Measurements from ENCODE around the gene KCNMB2.

Gene KCNMB2

DNA sequence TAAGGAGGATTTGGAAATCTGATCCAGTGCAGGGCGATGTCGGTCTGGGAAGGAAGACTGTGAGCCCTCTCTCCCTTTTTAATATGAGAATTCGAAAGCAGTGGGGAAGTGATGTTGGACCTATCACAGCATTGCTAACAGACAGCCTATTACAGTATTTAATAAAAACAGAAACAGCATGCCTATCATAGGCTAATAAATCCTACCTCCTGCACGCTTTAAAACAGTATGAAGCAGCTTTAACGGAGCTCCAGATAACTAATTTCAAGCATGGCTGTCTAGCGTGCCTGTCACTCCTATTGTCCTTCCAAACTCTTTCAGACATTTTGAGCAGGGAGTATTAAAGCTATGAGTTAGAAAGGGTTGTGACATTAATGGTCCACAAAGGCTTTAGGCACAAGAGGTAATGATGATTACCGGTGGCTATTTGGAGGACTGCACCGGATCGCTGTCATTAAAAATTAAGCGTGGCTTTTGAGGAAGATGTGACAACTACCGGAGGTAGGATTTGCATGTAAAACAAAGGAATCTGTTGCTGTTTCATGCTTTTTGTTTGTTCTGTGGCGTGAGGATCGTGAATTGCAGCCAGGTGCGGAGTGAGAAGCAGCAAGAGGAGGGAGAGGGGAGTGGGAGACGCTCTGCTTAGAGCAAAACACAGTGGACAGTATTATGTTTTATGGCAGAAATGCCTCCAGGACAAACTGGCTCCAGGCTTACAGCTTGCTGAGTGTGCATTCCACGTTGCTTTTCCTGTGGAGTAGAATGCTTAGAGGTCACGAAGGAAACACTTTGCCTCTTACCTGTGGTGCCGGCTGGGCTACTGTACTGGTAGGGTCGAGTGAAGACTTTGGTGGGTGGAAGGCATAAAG lies at the start of gene KCNMB2:
KCNMB2 (plus strand) TSS at position 226 of the 869 bp plus-strand sequence.
- Histone ChIP-seq H3K4me2 (ENCODE audit: low read length) (no peak within 1 kb of the TSS), H3K36me3 (replicated peaks; ENCODE audit: low read depth, low read length) (no peaks in the 10 kb centered on the region), H3K4me3 (ENCODE audit: low read length) (no peak within 1 kb of the TSS), H3K4me1 (ENCODE audit: low read length) (no peaks in the 10 kb centered on the region), H3K9me3 (ENCODE audit: insufficient read depth, low read length) (no peaks in the 10 kb centered on the region), H4K20me1 (ENCODE audit: insufficient read depth, low read length) (no peaks in the 10 kb centered on the region), H3K9ac (ENCODE audit: low read length) (no peak within 1 kb of the TSS), H3K79me2 (ENCODE audit: low read length) (no peaks in the 10 kb centered on the region), H3K27ac (ENCODE audit: low read length) (no peak within 1 kb of the TSS), H2AFZ (ENCODE audit: low read depth, low read length) (no peak within 1 kb of the TSS), H3K27me3 (ENCODE audit: low read depth, low read length) (peaks cover 7% of the 10 kb centered on the region; the same call in 1 of the 2 replicates)
- no peak for TF ChIP-seq EZH2phosphoT487 (IDR thresholded peaks at IDR 0.05; ENCODE audit: low read depth)

DNA sequence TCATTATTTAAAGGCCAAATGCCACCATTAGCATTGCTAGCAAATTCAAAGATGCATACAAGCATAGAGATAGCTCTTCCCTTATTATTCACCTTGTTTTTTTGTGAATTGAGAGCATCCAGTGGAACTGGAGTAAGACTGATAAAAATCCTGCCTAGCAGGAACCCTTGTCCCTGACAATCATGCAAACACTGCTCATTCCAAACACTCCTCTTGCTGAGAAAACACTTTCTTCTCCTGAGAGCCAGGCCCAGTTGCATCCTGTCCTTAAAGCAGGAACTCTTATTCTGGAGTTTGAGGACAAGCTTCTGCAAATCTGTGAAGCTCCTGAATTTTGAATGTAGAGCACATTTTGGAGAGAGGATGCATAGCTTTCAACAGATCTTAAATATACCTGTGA lies 49.3 kb upstream of the KCNMB2 start:
- no peak overlapping the region for H3K4me2 ChIP-seq (ENCODE audit: low read length)
- no peaks in the 10 kb centered on the region for H3K9me3 ChIP-seq (ENCODE audit: insufficient read depth, low read length)
- H4K20me1 ChIP-seq (ENCODE audit: insufficient read depth, low read length): no peaks in the 10 kb centered on the region
- H3K9ac ChIP-seq (ENCODE audit: low read length): no peak overlapping the region
- no peak overlapping the region for H3K27ac ChIP-seq (ENCODE audit: low read length)
- H3K4me1 ChIP-seq (ENCODE audit: low read length): no peaks in the 10 kb centered on the region
- H3K4me3 ChIP-seq (ENCODE audit: low read length): no peak overlapping the region
- no peak for TF ChIP-seq EZH2phosphoT487 (IDR thresholded peaks at IDR 0.05; ENCODE audit: low read depth)
- TF ChIP-seq, protein P1, sequence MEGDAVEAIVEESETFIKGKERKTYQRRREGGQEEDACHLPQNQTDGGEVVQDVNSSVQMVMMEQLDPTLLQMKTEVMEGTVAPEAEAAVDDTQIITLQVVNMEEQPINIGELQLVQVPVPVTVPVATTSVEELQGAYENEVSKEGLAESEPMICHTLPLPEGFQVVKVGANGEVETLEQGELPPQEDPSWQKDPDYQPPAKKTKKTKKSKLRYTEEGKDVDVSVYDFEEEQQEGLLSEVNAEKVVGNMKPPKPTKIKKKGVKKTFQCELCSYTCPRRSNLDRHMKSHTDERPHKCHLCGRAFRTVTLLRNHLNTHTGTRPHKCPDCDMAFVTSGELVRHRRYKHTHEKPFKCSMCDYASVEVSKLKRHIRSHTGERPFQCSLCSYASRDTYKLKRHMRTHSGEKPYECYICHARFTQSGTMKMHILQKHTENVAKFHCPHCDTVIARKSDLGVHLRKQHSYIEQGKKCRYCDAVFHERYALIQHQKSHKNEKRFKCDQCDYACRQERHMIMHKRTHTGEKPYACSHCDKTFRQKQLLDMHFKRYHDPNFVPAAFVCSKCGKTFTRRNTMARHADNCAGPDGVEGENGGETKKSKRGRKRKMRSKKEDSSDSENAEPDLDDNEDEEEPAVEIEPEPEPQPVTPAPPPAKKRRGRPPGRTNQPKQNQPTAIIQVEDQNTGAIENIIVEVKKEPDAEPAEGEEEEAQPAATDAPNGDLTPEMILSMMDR (IDR thresholded peaks at IDR 0.05; ENCODE audit: low read depth, low read length): no peak
- no peaks in the 10 kb centered on the region for H3K36me3 ChIP-seq (replicated peaks; ENCODE audit: low read depth, low read length)
- H3K27me3 ChIP-seq (ENCODE audit: low read depth, low read length): 0 out of 2 replicates have a peak, but pooled peaks cover 3% of the 10 kb centered on the region
- no peaks in the 10 kb centered on the region for H3K79me2 ChIP-seq (ENCODE audit: low read length)
- no peak overlapping the region for H2AFZ ChIP-seq (ENCODE audit: low read depth, low read length)

DNA sequence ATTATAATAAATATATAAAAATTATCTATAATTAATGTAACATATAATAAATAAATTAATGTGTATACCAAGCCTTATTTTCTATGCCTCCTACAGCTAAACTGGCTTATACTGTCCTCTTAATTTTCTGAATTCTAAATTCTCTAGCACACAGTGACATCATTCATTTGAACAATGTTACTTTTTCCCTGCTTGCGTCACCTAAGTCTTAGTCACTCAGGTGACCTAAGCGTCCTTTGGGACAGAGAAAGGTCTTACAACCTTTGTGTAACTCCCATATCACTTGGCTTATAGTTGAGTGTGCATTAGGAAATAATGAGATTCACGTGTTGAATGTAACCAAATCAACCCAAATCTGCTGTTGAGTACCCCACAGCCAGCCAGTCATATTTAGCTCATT lies 48.5 kb upstream of the KCNMB2 start:
- Histone ChIP-seq H3K27ac (ENCODE audit: low read length) (no peak overlapping the region), H3K4me3 (ENCODE audit: low read length) (no peak overlapping the region), H2AFZ (ENCODE audit: low read depth, low read length) (no peak overlapping the region), H3K4me2 (ENCODE audit: low read length) (no peak overlapping the region), H3K9me3 (ENCODE audit: insufficient read depth, low read length) (no peaks in the 10 kb centered on the region), H3K9ac (ENCODE audit: low read length) (no peak overlapping the region), H4K20me1 (ENCODE audit: insufficient read depth, low read length) (no peaks in the 10 kb centered on the region), H3K4me1 (ENCODE audit: low read length) (no peaks in the 10 kb centered on the region), H3K79me2 (ENCODE audit: low read length) (no peaks in the 10 kb centered on the region), H3K36me3 (replicated peaks; ENCODE audit: low read depth, low read length) (no peaks in the 10 kb centered on the region), H3K27me3 (ENCODE audit: low read depth, low read length) (no peaks in the 10 kb centered on the region)
- no peak for TF ChIP-seq EZH2phosphoT487 (IDR thresholded peaks at IDR 0.05; ENCODE audit: low read depth)
- TF ChIP-seq, protein P1 (IDR thresholded peaks at IDR 0.05; ENCODE audit: low read depth, low read length): no peak

DNA sequence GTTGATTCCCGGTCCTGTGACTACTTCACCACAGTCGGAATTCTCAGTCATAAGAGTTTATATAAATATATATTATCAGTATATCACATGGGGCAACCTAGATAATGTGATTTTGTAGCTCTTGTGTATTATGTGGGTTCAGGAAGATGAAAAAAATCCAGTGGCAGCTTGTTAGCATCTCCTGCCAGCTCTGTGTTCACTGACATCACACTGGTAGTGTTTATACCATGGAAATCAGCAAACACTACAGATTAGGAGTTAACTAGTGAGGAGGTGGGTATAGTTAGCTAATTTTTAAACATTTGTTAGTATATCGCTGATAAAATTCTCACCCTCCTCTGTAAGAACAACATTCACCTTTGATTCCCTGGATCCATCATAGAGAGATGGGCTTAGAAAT lies 44.5 kb upstream of the KCNMB2 start:
- Histone ChIP-seq H3K9me3 (ENCODE audit: insufficient read depth, low read length) (no peaks in the 10 kb centered on the region), H3K36me3 (replicated peaks; ENCODE audit: low read depth, low read length) (no peaks in the 10 kb centered on the region), H2AFZ (ENCODE audit: low read depth, low read length) (no peak overlapping the region), H3K27me3 (ENCODE audit: low read depth, low read length) (no peaks in the 10 kb centered on the region), H4K20me1 (ENCODE audit: insufficient read depth, low read length) (no peaks in the 10 kb centered on the region), H3K4me2 (ENCODE audit: low read length) (no peak overlapping the region), H3K27ac (ENCODE audit: low read length) (no peak overlapping the region), H3K9ac (ENCODE audit: low read length) (no peak overlapping the region), H3K4me3 (ENCODE audit: low read length) (no peak overlapping the region), H3K4me1 (ENCODE audit: low read length) (no peaks in the 10 kb centered on the region), H3K79me2 (ENCODE audit: low read length) (no peaks in the 10 kb centered on the region)
- TF ChIP-seq, protein P1 (IDR thresholded peaks at IDR 0.05; ENCODE audit: low read depth, low read length): no peak
- TF ChIP-seq EZH2phosphoT487 (IDR thresholded peaks at IDR 0.05; ENCODE audit: low read depth): no peak

Measured in OCI-LY3 (cell line).